Measurements from ENCODE around the gene RING1. TPM values are rescaled to one million over a fixed set of nuclear protein-coding genes. Genes with fewer than 3 reads are reported as not detected.

The RING1 gene
- total RNA-seq, 1 donor from 2014 or later, result 44.5 TPM

- H3K27me3 Mint-ChIP-seq (ENCODE audit: low read depth), result peaks cover 35% of the 10 kb centered on the region
- H3K4me3 Mint-ChIP-seq (ENCODE audit: unreplicated experiment), result no peak overlapping the region
- H3K36me3 Mint-ChIP-seq (ENCODE audit: low read depth), result no peaks in the 10 kb centered on the region
- TF ChIP-seq CTCF (IDR thresholded peaks at IDR 0.05), result no peak
- H3K4me1 Mint-ChIP-seq (ENCODE audit: low read depth), result peaks cover 10% of the 10 kb centered on the region
- no peak overlapping the region for H3K27ac Mint-ChIP-seq (ENCODE audit: unreplicated experiment)
- no peaks in the 10 kb centered on the region for H3K9me3 Mint-ChIP-seq (ENCODE audit: low read depth)
- DNase-seq (ENCODE audit: low spot score), result no peak
These were observed 28.6 kb downstream of the RING1 start for GRCh38 chr6:33236852-33237251.

DNA sequence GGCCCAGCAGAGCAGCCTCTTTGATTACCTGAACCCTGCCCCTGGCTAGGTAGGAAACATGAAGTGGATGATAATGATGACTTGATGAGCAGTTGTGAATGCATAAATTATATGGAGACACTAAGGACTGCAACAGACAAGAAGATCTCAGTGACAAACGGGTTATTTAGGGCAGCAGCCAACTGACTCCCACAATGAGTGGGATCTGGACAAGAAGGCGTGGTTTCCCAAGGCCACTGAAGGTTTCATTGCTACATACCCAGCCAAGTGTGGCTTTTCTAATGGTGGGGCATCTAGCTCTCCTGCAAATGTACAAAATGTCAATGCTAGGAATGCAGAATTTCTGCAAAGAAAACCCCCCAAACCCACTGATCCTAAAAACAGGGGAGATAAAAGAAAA is 29.4 kb downstream of the RING1 start:
- H3K27ac Mint-ChIP-seq (ENCODE audit: unreplicated experiment), result no peak overlapping the region
- no peaks in the 10 kb centered on the region for H3K9me3 Mint-ChIP-seq (ENCODE audit: low read depth)
- peaks cover 10% of the 10 kb centered on the region for H3K4me1 Mint-ChIP-seq (ENCODE audit: low read depth)
- H3K27me3 Mint-ChIP-seq (ENCODE audit: low read depth), result peaks cover 42% of the 10 kb centered on the region
- no peaks in the 10 kb centered on the region for H3K36me3 Mint-ChIP-seq (ENCODE audit: low read depth)
- DNase-seq (ENCODE audit: low spot score), result no peak
- TF ChIP-seq CTCF (IDR thresholded peaks at IDR 0.05), result no peak
- no peak overlapping the region for H3K4me3 Mint-ChIP-seq (ENCODE audit: unreplicated experiment)

DNA sequence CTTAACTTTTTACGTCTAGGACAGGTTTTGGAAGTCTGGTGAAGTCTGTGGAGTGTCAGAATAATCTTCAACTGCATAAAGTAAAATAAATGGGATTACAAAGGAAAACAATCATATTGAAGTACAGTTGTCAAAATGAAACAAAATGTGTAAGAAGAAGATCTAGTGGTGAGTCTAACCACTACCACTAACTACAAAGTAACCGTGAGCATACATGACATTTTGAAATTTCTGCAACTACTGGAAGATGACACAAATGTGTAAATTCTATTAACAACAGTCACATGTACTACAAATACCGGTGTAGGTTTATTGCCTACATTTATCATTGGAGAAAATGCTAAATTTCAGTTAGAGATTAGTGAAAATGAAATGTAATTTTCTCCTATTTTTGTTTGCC is 33.7 kb downstream of the RING1 start:
- Mint-ChIP-seq H3K4me1 (ENCODE audit: low read depth) (no peaks in the 10 kb centered on the region), H3K27me3 (ENCODE audit: low read depth) (peaks cover 32% of the 10 kb centered on the region), H3K36me3 (ENCODE audit: low read depth) (no peaks in the 10 kb centered on the region), H3K27ac (ENCODE audit: unreplicated experiment) (no peak overlapping the region), H3K4me3 (ENCODE audit: unreplicated experiment) (no peak overlapping the region), H3K9me3 (ENCODE audit: low read depth) (no peaks in the 10 kb centered on the region)
- TF ChIP-seq CTCF (IDR thresholded peaks at IDR 0.05), result no peak
- no peak for DNase-seq (ENCODE audit: low spot score)

DNA sequence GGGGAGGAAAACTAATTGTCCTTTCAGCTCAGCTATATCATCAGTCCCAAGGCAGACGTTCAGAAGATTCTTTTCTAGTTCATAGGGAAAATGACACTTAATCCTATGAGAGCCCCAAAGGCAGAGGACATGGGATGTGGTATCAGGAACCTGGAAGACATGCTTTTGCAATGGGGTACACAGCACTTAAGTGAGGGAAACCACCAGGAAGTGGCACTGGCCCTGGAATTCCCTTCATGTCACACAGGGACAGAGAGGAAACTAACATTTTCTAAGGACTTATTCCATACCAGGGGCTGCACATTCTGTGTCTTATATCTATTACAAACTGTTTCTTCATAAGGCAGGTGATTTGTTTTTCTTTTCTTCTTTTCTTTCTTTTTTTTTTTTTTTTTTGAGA is 35.2 kb downstream of the RING1 start:
- Mint-ChIP-seq H3K4me1 (ENCODE audit: low read depth) (peaks cover 5% of the 10 kb centered on the region), H3K36me3 (ENCODE audit: low read depth) (no peaks in the 10 kb centered on the region), H3K27me3 (ENCODE audit: low read depth) (peaks cover 28% of the 10 kb centered on the region), H3K27ac (ENCODE audit: unreplicated experiment) (no peak overlapping the region), H3K4me3 (ENCODE audit: unreplicated experiment) (no peak overlapping the region), H3K9me3 (ENCODE audit: low read depth) (no peaks in the 10 kb centered on the region)
- no peak for TF ChIP-seq CTCF (IDR thresholded peaks at IDR 0.05)
- DNase-seq (ENCODE audit: low spot score), result no peak

- peaks cover 9% of the 10 kb centered on the region for H3K36me3 Mint-ChIP-seq (ENCODE audit: low read depth)
- peak overlapping the region; percentile 87 for H3K4me3 Mint-ChIP-seq (ENCODE audit: unreplicated experiment)
- peak; percentile 100 for TF ChIP-seq CTCF (IDR thresholded peaks at IDR 0.05)
- no peaks in the 10 kb centered on the region for H3K9me3 Mint-ChIP-seq (ENCODE audit: low read depth)
- no peak for DNase-seq (ENCODE audit: low spot score)
- peaks cover 43% of the 10 kb centered on the region for H3K4me1 Mint-ChIP-seq (ENCODE audit: low read depth)
- peaks cover 4% of the 10 kb centered on the region for H3K27me3 Mint-ChIP-seq (ENCODE audit: low read depth)
- H3K27ac Mint-ChIP-seq (ENCODE audit: unreplicated experiment), result peak overlapping the region; percentile 97
These were observed 39.8 kb downstream of the RING1 start for GRCh38 chr6:33247977-33248642.
